Putamen (tissue), 1 donor: ENCODE results near the gene RAD51B.

Experiments
- DNase-seq: peaks from one replicate; pipeline ENCODE4 v3.0.0-alpha.2; 2016; ENCODE audit warnings: low spot score

RAD51B gene

GRCh38 chr14:68551045-68551683 is 731.6 kb downstream of the RAD51B start:
- DNase-seq, result no peak

- no peak for DNase-seq
Measured at GRCh38 chr14:68552075-68552474, 732.5 kb downstream of the RAD51B start.

DNA sequence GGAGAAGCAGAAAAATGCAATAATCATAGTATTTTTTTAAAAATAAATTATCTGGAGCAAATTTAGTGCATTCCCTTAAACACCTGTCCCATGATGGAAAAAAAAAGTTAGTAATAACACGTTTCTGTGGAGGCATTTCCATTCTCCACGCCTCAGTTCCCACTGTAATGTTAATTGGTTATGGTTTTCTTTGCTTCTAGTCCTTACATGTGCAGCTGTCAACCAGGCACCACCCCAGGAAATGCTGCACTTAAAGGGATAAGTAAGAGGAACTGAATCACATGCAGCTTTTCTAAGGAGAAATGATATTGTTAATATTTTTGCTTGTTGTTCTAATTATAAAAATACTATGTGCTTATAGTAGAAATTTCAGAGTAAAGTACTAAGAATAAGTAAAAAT is 733.0 kb downstream of the RAD51B start:
- DNase-seq, result no peak

GRCh38 chr14:68553311-68553710 is 733.7 kb downstream of the RAD51B start:
- no peak for DNase-seq

- no peak for DNase-seq
Measured at GRCh38 chr14:68554231-68554630, 734.7 kb downstream of the RAD51B start.

- no peak for DNase-seq
Measured at GRCh38 chr14:68556253-68556652, 736.7 kb downstream of the RAD51B start.

GRCh38 chr14:68557648-68558047 is 738.1 kb downstream of the RAD51B start:
- DNase-seq, result no peak

- DNase-seq, result no peak
Measured at GRCh38 chr14:68558096-68558495, 738.5 kb downstream of the RAD51B start.

DNA sequence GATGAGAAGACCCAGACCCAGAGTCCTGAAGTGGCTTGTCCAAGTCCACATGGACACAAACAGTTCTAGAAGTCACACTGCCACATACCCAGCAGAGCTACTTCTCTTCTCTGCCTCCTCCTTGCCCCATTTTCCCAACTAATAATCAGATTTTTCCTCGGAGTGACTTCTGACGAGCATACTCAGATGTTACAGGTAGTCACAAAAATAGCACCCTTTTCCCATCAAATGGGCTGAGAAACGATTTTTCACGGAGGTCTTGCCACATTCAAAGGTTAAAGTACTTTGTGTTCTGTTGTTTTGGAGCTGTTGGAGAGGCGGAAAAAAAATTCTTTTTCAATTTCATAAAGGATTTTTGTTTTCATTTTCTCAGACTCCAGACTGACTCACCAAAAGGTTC is 740.4 kb downstream of the RAD51B start:
- DNase-seq, result no peak

- no peak for DNase-seq
Measured at GRCh38 chr14:68561531-68562007, 742.0 kb downstream of the RAD51B start.

DNA sequence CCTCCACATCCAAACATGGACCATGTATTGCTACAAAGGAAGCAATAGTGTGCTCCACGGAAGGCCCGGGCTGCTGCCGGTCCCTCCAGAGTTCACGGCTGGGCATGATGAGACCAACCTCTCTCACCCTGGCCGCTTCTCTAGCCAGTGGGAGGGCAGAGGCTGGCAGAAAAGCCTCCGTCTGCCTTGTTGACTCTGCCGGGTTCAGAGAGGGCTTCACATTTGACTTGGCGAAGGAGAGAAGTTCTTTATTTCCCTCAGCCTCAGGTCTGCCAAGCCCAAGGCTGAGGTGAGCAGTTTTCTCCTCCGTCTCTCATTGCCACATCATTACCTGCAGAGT is 743.3 kb downstream of the RAD51B start:
- DNase-seq, result no peak

GRCh38 chr14:68563251-68564131 is 743.9 kb downstream of the RAD51B start:
- no peak for DNase-seq

GRCh38 chr14:68564191-68564825 is 744.7 kb downstream of the RAD51B start:
- DNase-seq, result no peak

- DNase-seq, result no peak
Measured at GRCh38 chr14:68564826-68565759, 745.5 kb downstream of the RAD51B start.

- DNase-seq, result no peak
Measured at GRCh38 chr14:68566075-68566474, 746.5 kb downstream of the RAD51B start.

GRCh38 chr14:68568907-68569897 is 749.6 kb downstream of the RAD51B start:
- peak; percentile 57 for DNase-seq

GRCh38 chr14:68569970-68570409 is 750.4 kb downstream of the RAD51B start:
- no peak for DNase-seq

GRCh38 chr14:68571114-68571591 is 751.6 kb downstream of the RAD51B start:
- DNase-seq, result no peak

DNA sequence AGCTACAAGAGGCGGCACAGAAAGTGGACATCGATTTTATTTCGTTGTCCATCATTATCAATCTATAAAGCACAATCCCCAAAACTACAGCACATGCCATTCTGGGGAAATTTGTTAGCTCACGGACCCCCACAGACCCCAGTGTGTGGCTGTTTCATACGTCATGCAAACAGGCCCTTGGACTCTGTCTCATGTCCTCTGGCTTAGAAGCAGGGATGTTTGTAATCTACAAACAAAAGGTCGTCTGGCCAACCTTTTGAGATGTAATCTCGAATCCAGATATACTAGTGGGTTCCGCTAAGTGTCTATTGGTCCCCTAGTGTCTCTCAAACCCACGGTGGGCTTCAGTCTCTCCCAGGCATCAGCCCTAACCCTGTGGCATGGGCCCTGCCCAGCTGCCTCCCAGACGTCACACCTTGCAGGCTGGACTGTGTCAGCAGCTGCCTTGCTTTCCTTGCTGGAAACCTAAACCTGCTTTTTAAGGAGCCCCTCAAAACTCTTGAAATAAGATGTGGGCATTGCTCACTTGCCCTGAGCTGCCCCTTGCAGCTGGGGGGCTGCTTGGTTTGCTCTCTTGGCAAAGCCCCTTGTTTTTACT is 752.4 kb downstream of the RAD51B start:
- no peak for DNase-seq

DNA sequence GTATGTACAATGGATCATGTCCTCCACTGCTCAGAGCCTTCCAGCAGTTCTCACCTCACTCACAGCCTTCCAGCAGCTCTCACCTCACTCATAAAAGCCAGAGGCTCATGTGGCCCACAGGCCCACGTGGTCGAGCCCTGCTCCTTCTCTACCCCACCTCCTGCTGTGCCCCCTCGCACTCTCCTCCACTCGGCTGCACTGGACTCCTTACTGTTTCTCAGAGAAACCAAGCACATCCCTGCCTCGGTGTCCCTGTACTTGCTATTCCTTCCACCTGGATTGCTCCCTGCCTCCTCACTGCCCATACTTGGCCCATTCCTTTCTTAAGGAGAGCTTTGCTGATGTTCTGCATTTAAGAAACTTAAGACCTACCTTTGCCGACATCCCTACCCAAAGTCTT is 753.5 kb downstream of the RAD51B start:
- no peak for DNase-seq
